Progenitor cell of endocrine pancreas (in vitro differentiated cells): ENCODE results near the gene KCNK4. TPM values are rescaled to one million over a fixed set of nuclear protein-coding genes. Genes with fewer than 3 reads are reported as not detected.

Source experiments
- DNase-seq: peaks from one replicate; pipeline ENCODE4 v3.0.0; 2021; ENCODE audit warnings: low spot score; ENCODE audit not compliant: unreplicated experiment
- H3K27ac Mint-ChIP-seq: 2 replicates; pipeline ENCODE4 v1.8.0; 2021; ENCODE audit warnings: mild to moderate bottlenecking, moderate library complexity, mixed read lengths
- H3K27me3 Mint-ChIP-seq: 2 replicates; pipeline ENCODE4 v1.8.0; 2021; ENCODE audit warnings: mixed read lengths
- H3K36me3 Mint-ChIP-seq: 2 replicates; pipeline ENCODE4 v1.8.0; 2022; ENCODE audit warnings: mixed read lengths; ENCODE audit not compliant: insufficient read depth
- H3K4me1 Mint-ChIP-seq: 2 replicates; pipeline ENCODE4 v1.8.0; 2021; ENCODE audit warnings: low read depth, mixed read lengths
- H3K4me3 Mint-ChIP-seq: 2 replicates; pipeline ENCODE4 v1.8.0; 2021; ENCODE audit warnings: low read depth, mild to moderate bottlenecking, moderate library complexity, mixed read lengths
- H3K9me3 Mint-ChIP-seq: 2 replicates; pipeline ENCODE4 v1.8.0; 2021; ENCODE audit warnings: low read depth, mixed read lengths
- CTCF ChIP-seq: fragments of 200-600 bp; sonication (generic); IDR thresholded peaks from one replicate; pipeline ENCODE4 v1.5.0; 2021; ENCODE audit warnings: antibody characterized with exemption, mild to moderate bottlenecking; ENCODE audit not compliant: unreplicated experiment
- total RNA-seq: library from RNA; stranded (reverse); gene quantifications from 2 replicates; pipeline ENCODE4 v1.2.1, GENCODE V29; 2021

The KCNK4 gene
- total RNA-seq, 1 donor from 2014 or later, result 0.62 TPM

GRCh38 chr11:64248578-64248977 lies 42.5 kb upstream of the KCNK4 start:
- Mint-ChIP-seq H3K9me3 (no peaks in the 10 kb centered on the region), H3K27ac (no peak overlapping the region), H3K4me3 (no peak overlapping the region), H3K27me3 (peaks cover 3% of the 10 kb centered on the region), H3K4me1 (peaks cover 11% of the 10 kb centered on the region), H3K36me3 (peaks cover 3% of the 10 kb centered on the region)
- TF ChIP-seq CTCF, result no peak
- no peak for DNase-seq

GRCh38 chr11:64249038-64249437 lies 42.1 kb upstream of the KCNK4 start:
- Mint-ChIP-seq H3K27me3 (peaks cover 3% of the 10 kb centered on the region), H3K4me3 (no peak overlapping the region), H3K4me1 (peaks cover 11% of the 10 kb centered on the region), H3K9me3 (no peaks in the 10 kb centered on the region), H3K27ac (no peak overlapping the region), H3K36me3 (no peaks in the 10 kb centered on the region)
- no peak for DNase-seq
- no peak for TF ChIP-seq CTCF

- no peak for TF ChIP-seq CTCF
- Mint-ChIP-seq H3K4me3 (peak overlapping the region; percentile 33), H3K27me3 (peaks cover 3% of the 10 kb centered on the region), H3K4me1 (peaks cover 11% of the 10 kb centered on the region), H3K36me3 (no peaks in the 10 kb centered on the region), H3K9me3 (no peaks in the 10 kb centered on the region), H3K27ac (no peak overlapping the region)
- no peak for DNase-seq
Measured at GRCh38 chr11:64249563-64250414, 41.3 kb upstream of the KCNK4 start.

GRCh38 chr11:64250415-64251015 lies 40.6 kb upstream of the KCNK4 start:
- Mint-ChIP-seq H3K9me3 (no peaks in the 10 kb centered on the region), H3K4me3 (peak overlapping the region; percentile 44), H3K36me3 (no peaks in the 10 kb centered on the region), H3K4me1 (peaks cover 11% of the 10 kb centered on the region), H3K27ac (no peak overlapping the region), H3K27me3 (peaks cover 3% of the 10 kb centered on the region)
- DNase-seq, result no peak
- no peak for TF ChIP-seq CTCF

- Mint-ChIP-seq H3K4me3 (peak within 1 kb of the TSS; percentile 82), H3K27ac (no peak within 1 kb of the TSS), H3K9me3 (no peaks in the 10 kb centered on the region), H3K4me1 (peaks cover 11% of the 10 kb centered on the region), H3K36me3 (no peaks in the 10 kb centered on the region), H3K27me3 (peaks cover 3% of the 10 kb centered on the region)
- peak; percentile 79 for TF ChIP-seq CTCF
- DNase-seq, result peak; percentile 66
Measured at GRCh38 chr11:64251016-64251752, 39.9 kb upstream of the KCNK4 start, which contains the start of gene PLCB3. TSS of gene PLCB3 (plus strand) at chr11:64251530. CDS start at chr11:64251650, 120 bp downstream.
